Aorta (tissue), 5 donors: ENCODE results near the gene STK25. TPM values are rescaled to one million over a fixed set of nuclear protein-coding genes. Genes with fewer than 3 reads are reported as not detected.

Experiments
- ATAC-seq: fragments of 200-7000 bp; cut with Tn5 transposase; one replicate; pipeline ENCODE4 v1.9.1; 2022; ENCODE audit warnings: moderate library complexity; ENCODE audit not compliant: low FRiP score
- DNase-seq, 2 donors: peaks; one replicate each; pipeline ENCODE4 v3.0.0-alpha.2; 2020
- H3K27ac ChIP-seq, 2 donors: one replicate each; pipeline ENCODE4 v1.5.1; 2013; ENCODE audit warnings: low read length in 2 of 2, mild to moderate bottlenecking in 2 of 2, moderate library complexity in 2 of 2, control low read depth in 1 of 2, inconsistent platforms in 1 of 2, low read depth in 1 of 2
- H3K27me3 ChIP-seq, 2 donors: one replicate each; pipeline ENCODE4 v1.6.1; 2013; ENCODE audit warnings: control low read depth in 1 of 2, low read length in 1 of 2, mild to moderate bottlenecking in 1 of 2, moderate library complexity in 1 of 2; ENCODE audit not compliant: insufficient read depth in 2 of 2, control insufficient read depth in 1 of 2
- H3K36me3 ChIP-seq, 2 donors: one replicate each; pipeline ENCODE4 v1.6.1; 2013; ENCODE audit warnings: control low read depth in 1 of 2, low read length in 1 of 2, mild to moderate bottlenecking in 1 of 2; ENCODE audit not compliant: insufficient read depth in 2 of 2, control insufficient read depth in 1 of 2
- H3K4me1 ChIP-seq, 2 donors: one replicate each; pipeline ENCODE4 v1.6.1; 2013; ENCODE audit warnings: low read length in 2 of 2, control low read depth in 1 of 2, mild to moderate bottlenecking in 1 of 2, moderate library complexity in 1 of 2; ENCODE audit not compliant: insufficient read depth in 2 of 2, control insufficient read depth in 1 of 2
- H3K4me3 ChIP-seq, 2 donors: one replicate each; pipeline ENCODE4 v1.5.1; 2013; ENCODE audit warnings: low read length in 2 of 2, control low read depth in 1 of 2, mild to moderate bottlenecking in 1 of 2
- H3K9me3 ChIP-seq: one replicate; pipeline ENCODE4 v1.6.1; 2013; ENCODE audit warnings: mild to moderate bottlenecking, low read length; ENCODE audit not compliant: control insufficient read depth
- WGBS, 2 donors: extraction: QIAGEN DNeasy Blood & Tissue Kit; methylation state at CpG; one replicate each; pipeline ENCODE4 v1.1.7; 2013; 5-methylcytosine and 5-hydroxymethylcytosine counted together
- intact Hi-C, 2 donors: fragments of 100-400 bp; cut with DNase I; formaldehyde crosslinking; loops; one replicate each; pipeline versions ENCODE4 v1.14.2 to v1.15.0; 2022
- polyA plus RNA-seq, 2 donors: library from polyadenylated mRNA; stranded (reverse); fragments of 200-250 nt; gene quantifications; one replicate each; pipeline ENCODE4 v1.2.3, GENCODE V29; 2013
- total RNA-seq, 2 donors: library from RNA; stranded (reverse); fragmentation: NEBNext Ultra II Directional; extraction: Animal tissue kit (Norgen Biotek cat#: 25700); gene quantifications; one replicate each; pipeline ENCODE4 v1.2.1, GENCODE V29; 2021
- donor health status: healthy with polysubstance abuse.
- donor health status: Bipolar disorder and iron deficiency.
- donor health status: DM: no; HTN: no; CAD: no.
- donor health status: DM: no; HTN: no; CAD: no.
- donor health status: DM: yes; HTN: yes; CAD: no.

STK25 gene
- total and polyA plus RNA-seq, 4 donors, result 85.1 to 261 (median 121) TPM

DNA sequence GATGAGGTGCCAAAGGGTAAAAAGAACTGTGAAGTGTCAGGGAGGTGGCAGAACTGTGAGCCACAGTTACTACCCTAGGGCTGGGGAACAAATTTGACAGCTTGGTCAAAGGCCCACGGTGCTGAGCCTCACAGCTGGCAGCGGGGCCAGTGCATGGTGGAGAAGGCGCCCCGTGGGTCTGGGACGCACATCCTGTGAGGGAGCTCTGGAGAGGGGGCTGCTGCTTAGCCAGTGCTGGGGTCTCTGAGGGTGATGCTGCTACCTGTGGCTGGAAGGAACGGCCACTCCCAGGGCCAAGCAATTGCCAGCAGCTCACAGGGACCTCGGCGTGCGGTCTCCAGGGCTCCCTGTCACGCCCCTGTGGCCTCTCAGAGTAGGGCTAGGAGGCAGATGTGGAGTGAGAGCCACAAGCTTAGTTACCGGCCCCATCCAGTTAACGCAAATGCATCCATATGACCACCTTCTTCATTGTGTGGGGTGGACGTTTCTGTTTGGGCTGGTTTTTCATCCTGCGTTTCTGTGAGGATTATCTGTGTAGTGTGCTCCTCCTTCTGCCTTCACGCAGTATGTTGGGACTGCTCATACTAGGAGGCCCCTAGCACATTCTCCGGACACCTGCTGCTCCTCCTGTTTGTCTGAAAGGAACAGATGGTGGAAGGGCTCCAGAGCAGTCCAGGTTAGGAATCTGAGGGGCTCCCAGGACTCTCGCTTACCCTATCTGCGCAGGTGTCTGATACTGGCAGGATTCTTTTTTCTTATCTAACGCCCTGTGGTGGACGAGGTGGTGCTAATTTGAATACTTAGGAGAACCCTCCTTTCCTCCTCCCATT, 26.0 kb downstream of the STK25 start:
- Histone ChIP-seq H3K4me3 (no peak overlapping the region), H3K27me3 (no peaks in the 10 kb centered on the region), H3K9me3 (no peaks in the 10 kb centered on the region), H3K27ac (no peak overlapping the region), H3K4me1 (no peaks in the 10 kb centered on the region), H3K36me3 (peaks cover 0 to 2% of the 10 kb centered on the region in 2 donors)
- intact Hi-C loops, result no loop called here
- ATAC-seq, result no peak
- 76 to 81% methylated on average over 20 of the region's 20 CpGs for WGBS, 2 donors
- DNase-seq, result no peak

DNA sequence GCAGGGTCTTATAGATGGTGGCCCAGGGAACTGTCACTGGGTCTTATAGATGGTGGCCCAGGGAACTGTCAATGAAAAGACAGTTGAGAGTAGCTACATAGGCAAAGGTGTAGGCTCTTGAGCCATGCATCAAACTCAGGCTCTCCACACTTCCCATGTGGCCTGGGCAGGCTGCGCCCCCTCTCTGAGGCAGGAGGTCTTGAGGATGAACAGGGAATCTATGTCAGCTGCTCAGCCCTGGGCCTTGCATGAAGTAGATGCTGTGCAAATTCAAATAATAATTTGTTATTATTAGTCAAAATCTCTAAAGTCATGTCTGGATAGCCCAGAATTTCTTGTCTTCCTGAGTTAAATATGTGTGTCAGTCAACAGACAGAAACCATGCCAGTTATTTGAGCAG, 26.7 kb downstream of the STK25 start:
- Histone ChIP-seq H3K27ac (no peak overlapping the region), H3K27me3 (no peaks in the 10 kb centered on the region), H3K4me1 (no peaks in the 10 kb centered on the region), H3K9me3 (no peaks in the 10 kb centered on the region), H3K4me3 (no peak overlapping the region), H3K36me3 (peaks cover 0 to 2% of the 10 kb centered on the region in 2 donors)
- WGBS, 2 donors, result 94 to 100% methylated on average over 1 of the region's 1 CpG
- no peak for DNase-seq
- intact Hi-C loops, result no loop called here
- no peak for ATAC-seq

- WGBS, 2 donors, result 90 to 91% methylated on average over 18 of the region's 18 CpGs
- H3K36me3 ChIP-seq, result peaks cover 0 to 4% of the 10 kb centered on the region in 2 donors
- intact Hi-C loops, result no loop called here
These were observed 29.1 kb downstream of the STK25 start for GRCh38 chr2:241479026-241479898.

DNA sequence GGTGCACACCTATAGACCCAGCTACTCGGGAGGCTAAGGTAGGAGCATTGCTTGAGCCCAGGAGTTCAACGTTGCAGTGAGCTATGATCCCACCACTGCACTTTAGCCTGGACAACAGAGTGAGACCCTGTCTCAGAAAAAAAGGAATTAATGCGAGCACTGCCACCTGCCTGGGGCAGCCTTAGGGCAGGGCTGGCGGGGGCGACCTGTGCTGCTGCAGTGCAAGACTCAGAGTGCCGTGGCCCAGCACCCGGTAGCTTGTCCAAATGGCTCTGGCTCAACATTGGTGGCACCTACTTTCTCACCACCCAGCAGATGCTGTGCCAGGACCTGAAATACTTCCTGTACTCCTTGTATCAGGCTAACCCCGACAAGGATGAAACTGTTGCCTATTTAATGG, 30.2 kb downstream of the STK25 start:
- 90 to 94% methylated on average over 8 of the region's 8 CpGs for WGBS, 2 donors
- intact Hi-C loops, result no loop called here
- Histone ChIP-seq H3K27me3 (no peaks in the 10 kb centered on the region), H3K4me1 (no peaks in the 10 kb centered on the region), H3K4me3 (no peak overlapping the region), H3K9me3 (no peaks in the 10 kb centered on the region), H3K27ac (no peak overlapping the region), H3K36me3 (peaks cover 0 to 4% of the 10 kb centered on the region in 2 donors)
- ATAC-seq (no peak), DNase-seq (no peak)

More at GRCh38 chr2:241479026-241479898, 29.1 kb downstream of the STK25 start:
- no peak overlapping the region for H3K27ac ChIP-seq
- H3K4me3 ChIP-seq, result no peak overlapping the region
- no peaks in the 10 kb centered on the region for H3K9me3 ChIP-seq
- DNase-seq (no peak), ATAC-seq (no peak)
- H3K4me1 ChIP-seq, result no peaks in the 10 kb centered on the region
- H3K27me3 ChIP-seq, result no peaks in the 10 kb centered on the region

GRCh38 chr2:241475267-241475666, 33.1 kb downstream of the STK25 start:
- no peaks in the 10 kb centered on the region for H3K4me1 ChIP-seq
- H3K27ac ChIP-seq, result no peak overlapping the region
- no peak overlapping the region for H3K4me3 ChIP-seq
- no peak for ATAC-seq
- DNase-seq, result peak in 1 of 2 donors; percentile 46
- no peaks in the 10 kb centered on the region for H3K9me3 ChIP-seq
- H3K27me3 ChIP-seq, result no peaks in the 10 kb centered on the region
- intact Hi-C loops, result no loop called here
- 95 to 96% methylated on average over 3 of the region's 3 CpGs for WGBS, 2 donors
- H3K36me3 ChIP-seq, result peaks cover 0 to 4% of the 10 kb centered on the region in 2 donors

- Histone ChIP-seq H3K27ac (peak overlapping the region in 1 of 2 donors; percentile 4), H3K4me3 (no peak overlapping the region), H3K4me1 (no peaks in the 10 kb centered on the region), H3K36me3 (peaks cover 0 to 4% of the 10 kb centered on the region in 2 donors), H3K9me3 (no peaks in the 10 kb centered on the region), H3K27me3 (no peaks in the 10 kb centered on the region)
- 84 to 93% methylated on average over 3 of the region's 3 CpGs for WGBS, 2 donors
- intact Hi-C loops, result no loop called here
- no peak for ATAC-seq
- peak in 1 of 2 donors; percentile 15 for DNase-seq
These were observed 35.0 kb downstream of the STK25 start for GRCh38 chr2:241473399-241473798.

DNA sequence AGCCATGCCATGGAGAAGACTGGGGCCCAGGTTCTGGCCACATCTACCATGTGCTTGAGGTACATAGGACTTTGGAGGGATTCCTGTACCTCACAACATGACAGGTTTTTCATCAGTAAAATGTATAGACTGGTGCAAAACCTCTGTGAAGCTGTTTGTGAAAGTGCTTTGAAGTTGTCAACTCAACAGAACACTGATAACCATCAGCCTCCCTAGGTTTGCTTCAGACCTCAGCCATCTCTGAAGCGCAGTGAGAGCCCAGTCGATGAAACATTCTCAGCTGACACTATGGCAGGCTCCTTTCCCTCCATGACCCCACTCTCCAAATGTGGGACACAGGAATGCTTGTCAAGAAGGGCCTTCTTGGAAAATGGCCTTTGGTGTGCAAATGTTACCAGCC, 38.6 kb downstream of the STK25 start:
- ATAC-seq, result no peak
- H3K27ac ChIP-seq, result no peak overlapping the region
- no peaks in the 10 kb centered on the region for H3K4me1 ChIP-seq
- H3K36me3 ChIP-seq, result peaks cover 0 to 2% of the 10 kb centered on the region in 2 donors
- no peak overlapping the region for H3K4me3 ChIP-seq
- intact Hi-C loops, result no loop called here
- no peaks in the 10 kb centered on the region for H3K9me3 ChIP-seq
- WGBS, 2 donors, result 93 to 100% methylated on average over 2 of the region's 2 CpGs
- no peak for DNase-seq
- no peaks in the 10 kb centered on the region for H3K27me3 ChIP-seq

- H3K27ac ChIP-seq, result no peak overlapping the region
- H3K4me3 ChIP-seq, result no peak overlapping the region
- no peaks in the 10 kb centered on the region for H3K27me3 ChIP-seq
- intact Hi-C loops, result no loop called here
- WGBS, 2 donors, result 91 to 94% methylated on average over 2 of the region's 2 CpGs
- peak in 1 of 2 donors; percentile 68 for DNase-seq
- no peaks in the 10 kb centered on the region for H3K9me3 ChIP-seq
- H3K36me3 ChIP-seq, result peaks cover 0 to 2% of the 10 kb centered on the region in 2 donors
- ATAC-seq, result no peak
- no peaks in the 10 kb centered on the region for H3K4me1 ChIP-seq
These were observed 40.0 kb downstream of the STK25 start for GRCh38 chr2:241468476-241468781.
